Stimulated activated CD4-positive, alpha-beta T cell treated with anti-CD3 and anti-CD28 coated beads, Interleukin-2, amount 100 ng/mL, for 48 hours (primary cell): ENCODE measurements around the gene BOC.

Source experiments
- DNase-seq, 2 donors: peaks; one replicate each; pipeline ENCODE4 v3.0.0-alpha.2; 2020

The BOC gene

GRCh38 chr3:113223475-113224281 is 12.3 kb downstream of the BOC start:
- no peak for DNase-seq

- no peak for DNase-seq
These were observed 13.9 kb downstream of the BOC start for GRCh38 chr3:113225286-113225685.

GRCh38 chr3:113226491-113226890 is 15.1 kb downstream of the BOC start:
- no peak for DNase-seq

- no peak for DNase-seq
These were observed 15.8 kb downstream of the BOC start for GRCh38 chr3:113227146-113227545.

GRCh38 chr3:113228498-113229286 is 17.3 kb downstream of the BOC start:
- no peak for DNase-seq

- DNase-seq: no peak
These were observed 20.0 kb downstream of the BOC start for GRCh38 chr3:113231391-113231790.

GRCh38 chr3:113231827-113232253 is 20.5 kb downstream of the BOC start:
- DNase-seq: no peak

GRCh38 chr3:113232342-113232741 is 21.0 kb downstream of the BOC start:
- no peak for DNase-seq

- no peak for DNase-seq
These were observed 22.1 kb downstream of the BOC start for GRCh38 chr3:113233497-113233896.

- DNase-seq: no peak
These were observed 22.7 kb downstream of the BOC start for GRCh38 chr3:113234028-113234427.

GRCh38 chr3:113234688-113235260 is 23.4 kb downstream of the BOC start:
- no peak for DNase-seq

GRCh38 chr3:113238503-113238902 is 27.1 kb downstream of the BOC start:
- DNase-seq: no peak

- no peak for DNase-seq
These were observed 29.5 kb downstream of the BOC start for GRCh38 chr3:113240841-113241240.

GRCh38 chr3:113241292-113242095 is 30.1 kb downstream of the BOC start:
- no peak for DNase-seq

GRCh38 chr3:113242096-113242581 is 30.8 kb downstream of the BOC start:
- DNase-seq: no peak

- DNase-seq: no peak
These were observed 31.7 kb downstream of the BOC start for GRCh38 chr3:113243071-113243470.

GRCh38 chr3:113243846-113244245 is 32.5 kb downstream of the BOC start:
- DNase-seq: no peak

- no peak for DNase-seq
These were observed 34.4 kb downstream of the BOC start for GRCh38 chr3:113245761-113246161.

- DNase-seq: no peak
These were observed 35.7 kb downstream of the BOC start for GRCh38 chr3:113247068-113247467.

- DNase-seq: no peak
These were observed 36.5 kb downstream of the BOC start for GRCh38 chr3:113247675-113248458.

- DNase-seq: no peak
These were observed 37.8 kb downstream of the BOC start for GRCh38 chr3:113249111-113249510.

- no peak for DNase-seq
These were observed 38.2 kb downstream of the BOC start for GRCh38 chr3:113249601-113250000.
